ENCODE results near the gene ZFYVE9. TPM values are rescaled to one million over a fixed set of nuclear protein-coding genes. Genes with fewer than 3 reads are reported as not detected.

ZFYVE9 gene
- total and polyA plus RNA-seq, 2 of the 4 experiments (the other 2 are of a cell fraction) = 8.3 to 28.7 TPM

- H3K9me1 ChIP-seq (ENCODE audit: insufficient read depth, low read length) = no peaks in the 10 kb centered on the region
- ATAC-seq (ENCODE audit: low read depth) = no peak
- H3K9me3 ChIP-seq (ENCODE audit: control insufficient read depth, insufficient read depth, low read length) = no peaks in the 10 kb centered on the region
- no peak overlapping the region for H3K4me2 ChIP-seq (ENCODE audit: low read depth, low read length)
- no peak overlapping the region for H2AK9ac ChIP-seq (replicated peaks; ENCODE audit: low read depth, low read length, poor library complexity)
- intact Hi-C loops (cut with micrococcal nuclease) = no loop called here
- H3K9ac ChIP-seq (ENCODE audit: low read depth, low read length) = no peak overlapping the region
- H2AFZ ChIP-seq (replicated peaks; ENCODE audit: low read length, poor library complexity) = no peak overlapping the region
- H2BK15ac ChIP-seq (ENCODE audit: low read depth, low read length) = no peak overlapping the region
- no peaks in the 10 kb centered on the region for H3K36me3 ChIP-seq (ENCODE audit: control insufficient read depth, insufficient read depth, low read length)
- H3K79me1 ChIP-seq (ENCODE audit: low read depth in 1 of 2, low read length in 2 of 2) = peaks cover 9 to 15% of the 10 kb centered on the region in 2 experiments; a peak in 3 of 4 replicates
- H4K20me1 ChIP-seq (ENCODE audit: insufficient read depth, low read length) = no peaks in the 10 kb centered on the region
- WGBS, 2 experiments (ENCODE audit: extremely low coverage in 2 of 2, insufficient read length in 1 of 2) = no CpG with 5 or more reads among the region's 2 CpGs
- no peak overlapping the region for H4K5ac ChIP-seq (ENCODE audit: low read depth, low read length)
- no peak overlapping the region for H3K56ac ChIP-seq (ENCODE audit: extremely low read depth, insufficient read depth, low read length)
- no peak overlapping the region for H3K27ac ChIP-seq (ENCODE audit: insufficient read depth, low read length)
- in situ Hi-C loops (cut with MboI; ENCODE audit: low sequenced_read_pairs) = no loop called here
- H2BK5ac ChIP-seq (ENCODE audit: low read depth, low read length, poor library complexity, severe bottlenecking) = no peak overlapping the region
- TF ChIP-seq, protein P1, sequence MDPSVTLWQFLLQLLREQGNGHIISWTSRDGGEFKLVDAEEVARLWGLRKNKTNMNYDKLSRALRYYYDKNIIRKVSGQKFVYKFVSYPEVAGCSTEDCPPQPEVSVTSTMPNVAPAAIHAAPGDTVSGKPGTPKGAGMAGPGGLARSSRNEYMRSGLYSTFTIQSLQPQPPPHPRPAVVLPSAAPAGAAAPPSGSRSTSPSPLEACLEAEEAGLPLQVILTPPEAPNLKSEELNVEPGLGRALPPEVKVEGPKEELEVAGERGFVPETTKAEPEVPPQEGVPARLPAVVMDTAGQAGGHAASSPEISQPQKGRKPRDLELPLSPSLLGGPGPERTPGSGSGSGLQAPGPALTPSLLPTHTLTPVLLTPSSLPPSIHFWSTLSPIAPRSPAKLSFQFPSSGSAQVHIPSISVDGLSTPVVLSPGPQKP (IDR thresholded peaks at IDR 0.05; ENCODE audit: borderline replicate concordance, low read depth, low read length) = no peak
- TF ChIP-seq FOS (IDR thresholded peaks at IDR 0.05; ENCODE audit: low read depth, low read length) (no peak), NFE2L2 (IDR thresholded peaks at IDR 0.05; ENCODE audit: low read depth, low read length) (no peak), POLR2A (IDR thresholded peaks at IDR 0.05; ENCODE audit: low read depth, low read length) (no peak), RCOR1 (IDR thresholded peaks at IDR 0.05; ENCODE audit: insufficient replicate concordance, low read length) (no peak), RFX5 (IDR thresholded peaks at IDR 0.05; ENCODE audit: low read depth, low read length) (no peak), BHLHE40 (IDR thresholded peaks at IDR 0.05; ENCODE audit: low read depth, low read length) (no peak), MXI1 (IDR thresholded peaks at IDR 0.05; ENCODE audit: borderline replicate concordance, low read depth, low read length) (no peak), CEBPB (IDR thresholded peaks at IDR 0.05; ENCODE audit: low read depth, low read length) (no peak), MAZ (IDR thresholded peaks at IDR 0.05; ENCODE audit: borderline replicate concordance, low read depth, low read length) (no peak), RAD21 (IDR thresholded peaks at IDR 0.05; ENCODE audit: low read length) (no peak), MAFK (IDR thresholded peaks at IDR 0.05; ENCODE audit: low read depth, low read length) (no peak), SMC3 (IDR thresholded peaks at IDR 0.05; ENCODE audit: low read depth, low read length) (no peak), USF2 (IDR thresholded peaks at IDR 0.05; ENCODE audit: low read depth, low read length) (no peak)
- TF ChIP-seq, protein P2, sequence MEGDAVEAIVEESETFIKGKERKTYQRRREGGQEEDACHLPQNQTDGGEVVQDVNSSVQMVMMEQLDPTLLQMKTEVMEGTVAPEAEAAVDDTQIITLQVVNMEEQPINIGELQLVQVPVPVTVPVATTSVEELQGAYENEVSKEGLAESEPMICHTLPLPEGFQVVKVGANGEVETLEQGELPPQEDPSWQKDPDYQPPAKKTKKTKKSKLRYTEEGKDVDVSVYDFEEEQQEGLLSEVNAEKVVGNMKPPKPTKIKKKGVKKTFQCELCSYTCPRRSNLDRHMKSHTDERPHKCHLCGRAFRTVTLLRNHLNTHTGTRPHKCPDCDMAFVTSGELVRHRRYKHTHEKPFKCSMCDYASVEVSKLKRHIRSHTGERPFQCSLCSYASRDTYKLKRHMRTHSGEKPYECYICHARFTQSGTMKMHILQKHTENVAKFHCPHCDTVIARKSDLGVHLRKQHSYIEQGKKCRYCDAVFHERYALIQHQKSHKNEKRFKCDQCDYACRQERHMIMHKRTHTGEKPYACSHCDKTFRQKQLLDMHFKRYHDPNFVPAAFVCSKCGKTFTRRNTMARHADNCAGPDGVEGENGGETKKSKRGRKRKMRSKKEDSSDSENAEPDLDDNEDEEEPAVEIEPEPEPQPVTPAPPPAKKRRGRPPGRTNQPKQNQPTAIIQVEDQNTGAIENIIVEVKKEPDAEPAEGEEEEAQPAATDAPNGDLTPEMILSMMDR (conservative IDR thresholded peaks at IDR 0.05; ENCODE audit: low read depth, low read length) = no peak
- H3K23ac ChIP-seq (ENCODE audit: low read depth, low read length) = no peak overlapping the region
- CTCF ChIA-PET = no interaction called here
- no peak overlapping the region for H3K4ac ChIP-seq (ENCODE audit: low read depth, low read length)
- H2AK5ac ChIP-seq (ENCODE audit: low read depth, low read length) = no peak overlapping the region
- no peaks in the 10 kb centered on the region for H3K27me3 ChIP-seq (ENCODE audit: control insufficient read depth, insufficient read depth, low read length)
- no TSS peak for BruUV-seq (replicated peaks)
- H4K8ac ChIP-seq (ENCODE audit: low read depth in 2 of 2, low read length in 2 of 2) = no peak overlapping the region
- dilution Hi-C loops (cut with HindIII; ENCODE audit: low sequenced_read_pairs, unreplicated experiment) = no loop called here
- H3K4me3 ChIP-seq (ENCODE audit: insufficient read depth, low read depth, low read length) = no peak overlapping the region
- H3K14ac ChIP-seq (replicated peaks; ENCODE audit: low read depth, low read length) = no peak overlapping the region
- no peaks in the 10 kb centered on the region for H3K4me1 ChIP-seq (ENCODE audit: control insufficient read depth, insufficient read depth, low read length)
- no peak overlapping the region for H4K91ac ChIP-seq (ENCODE audit: insufficient read depth, low read depth, low read length)
- no peak overlapping the region for H2BK20ac ChIP-seq (ENCODE audit: low read depth, low read length)
- POLR2A ChIA-PET (ENCODE audit: unreplicated experiment) = no interaction called here
- no peak overlapping the region for H3K18ac ChIP-seq (ENCODE audit: low read depth, low read length)
- no peak overlapping the region for H2BK120ac ChIP-seq (ENCODE audit: low read depth, low read length)
- no peak for DNase-seq
These were observed 67.5 kb downstream of the ZFYVE9 start for GRCh38 chr1:52209429-52209828.

Data from IMR-90 (cell line).